Gastroesophageal sphincter (tissue), 3 donors: ENCODE data around the gene STK11IP.

Experiments used
- EP300 ChIP-seq: sonication (generic); formaldehyde crosslinking; IDR thresholded peaks from one replicate; pipeline ENCODE4 v1.6.1; 2017; ENCODE audit warnings: antibody characterized with exemption, mild to moderate bottlenecking
- POLR2A ChIP-seq, 2 donors: fragments of 450-650 bp; IDR thresholded peaks; one replicate each; pipeline ENCODE4 v1.6.1; 2017; ENCODE audit warnings: antibody characterized with exemption in 2 of 2, mild to moderate bottlenecking in 2 of 2, moderate library complexity in 1 of 2
- POLR2AphosphoS5 ChIP-seq: sonication (generic); formaldehyde crosslinking; IDR thresholded peaks from one replicate; pipeline ENCODE4 v1.6.1; 2017; ENCODE audit warnings: antibody characterized with exemption
- TF ChIP-seq, protein P1 (sequence below), 4 experiments: fragments of 200-600 bp in 2 of 4; fragments of 450-650 bp in 2 of 4; sonication (generic) in 1 of 4; IDR thresholded peaks; one replicate each; pipeline ENCODE4 v1.5.1; 2017 to 2019; ENCODE audit warnings: antibody characterized with exemption in 4 of 4, mild to moderate bottlenecking in 2 of 4, moderate library complexity in 2 of 4

DNA sequence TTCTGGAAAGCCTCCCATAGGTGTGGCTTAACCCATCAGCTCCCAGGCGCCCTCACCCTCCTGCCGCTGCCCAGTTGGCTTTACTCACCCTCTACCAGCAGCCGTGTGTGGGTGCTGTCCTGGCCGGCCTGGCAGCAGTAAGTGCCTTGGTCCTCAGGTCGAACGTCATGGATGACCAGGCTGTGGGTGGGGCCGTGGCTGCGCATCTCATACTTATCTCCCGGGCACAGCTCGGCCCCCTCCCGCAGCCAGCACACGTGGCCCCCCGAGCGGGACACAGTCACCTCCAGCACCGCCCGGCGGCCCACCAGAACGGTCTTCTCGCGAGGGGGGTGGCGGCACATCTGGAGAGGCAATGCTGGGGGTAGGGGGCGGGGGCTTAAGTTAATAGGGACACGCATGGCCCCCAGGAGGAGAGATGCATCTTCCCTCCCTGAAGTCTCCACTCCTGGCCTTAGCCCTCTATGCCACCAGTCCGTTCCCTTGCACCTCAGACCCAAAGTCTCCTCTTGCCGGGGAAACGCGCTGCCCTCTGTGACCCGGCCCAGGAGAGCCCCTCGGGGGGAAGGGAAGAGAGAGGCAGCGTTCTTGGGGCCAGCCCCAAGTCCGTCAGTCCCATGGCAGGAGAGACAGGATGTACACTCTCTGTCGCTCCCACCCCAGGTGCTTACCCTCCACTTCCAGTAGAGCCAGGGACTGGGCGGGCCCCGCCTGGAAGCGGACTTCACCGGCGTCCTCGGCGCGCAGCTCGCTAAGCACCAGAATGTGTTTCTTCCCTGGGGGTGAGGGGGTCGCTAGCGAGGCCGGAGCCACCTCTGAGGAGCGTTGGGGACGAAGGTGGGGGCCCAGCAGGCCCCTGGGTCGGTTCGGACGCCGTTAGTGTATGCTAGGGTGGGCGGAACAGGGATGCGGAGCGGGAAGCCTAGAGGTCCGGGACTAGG, 45.9 kb upstream of the STK11IP start:
- TF ChIP-seq POLR2A (IDR thresholded peaks at IDR 0.05) (no peak), POLR2AphosphoS5 (no peak), EP300 (no peak)
- TF ChIP-seq, protein P1, sequence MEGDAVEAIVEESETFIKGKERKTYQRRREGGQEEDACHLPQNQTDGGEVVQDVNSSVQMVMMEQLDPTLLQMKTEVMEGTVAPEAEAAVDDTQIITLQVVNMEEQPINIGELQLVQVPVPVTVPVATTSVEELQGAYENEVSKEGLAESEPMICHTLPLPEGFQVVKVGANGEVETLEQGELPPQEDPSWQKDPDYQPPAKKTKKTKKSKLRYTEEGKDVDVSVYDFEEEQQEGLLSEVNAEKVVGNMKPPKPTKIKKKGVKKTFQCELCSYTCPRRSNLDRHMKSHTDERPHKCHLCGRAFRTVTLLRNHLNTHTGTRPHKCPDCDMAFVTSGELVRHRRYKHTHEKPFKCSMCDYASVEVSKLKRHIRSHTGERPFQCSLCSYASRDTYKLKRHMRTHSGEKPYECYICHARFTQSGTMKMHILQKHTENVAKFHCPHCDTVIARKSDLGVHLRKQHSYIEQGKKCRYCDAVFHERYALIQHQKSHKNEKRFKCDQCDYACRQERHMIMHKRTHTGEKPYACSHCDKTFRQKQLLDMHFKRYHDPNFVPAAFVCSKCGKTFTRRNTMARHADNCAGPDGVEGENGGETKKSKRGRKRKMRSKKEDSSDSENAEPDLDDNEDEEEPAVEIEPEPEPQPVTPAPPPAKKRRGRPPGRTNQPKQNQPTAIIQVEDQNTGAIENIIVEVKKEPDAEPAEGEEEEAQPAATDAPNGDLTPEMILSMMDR (IDR thresholded peaks at IDR 0.05) = no peak
